Measurements from ENCODE around the gene AANAT. TPM values are rescaled to one million over a fixed set of nuclear protein-coding genes. Genes with fewer than 3 reads are reported as not detected.

The AANAT gene
- polyA plus RNA-seq (2014; cell fraction: cytosol; rRNA removed), result not detected in 2 replicates
- not detected in 2 replicates for polyA plus RNA-seq (2014; cell fraction: nucleus; rRNA removed)

GRCh38 chr17:76467366-76467765 is at the start of gene AANAT:
Gene AANAT (plus strand): TSS chr17:76467603. CDS start chr17:76468747, 1,144 bp downstream.
- DNase-seq (ENCODE audit: low spot score), result no peak

- no peak for DNase-seq (ENCODE audit: low spot score)
Measured at GRCh38 chr17:76419576-76420260, 47.7 kb upstream of the AANAT start.

- no peak for DNase-seq (ENCODE audit: low spot score)
Measured at GRCh38 chr17:76420356-76421043, 46.9 kb upstream of the AANAT start.

GRCh38 chr17:76421044-76421407 is 46.4 kb upstream of the AANAT start:
- no peak for DNase-seq (ENCODE audit: low spot score)

DNA sequence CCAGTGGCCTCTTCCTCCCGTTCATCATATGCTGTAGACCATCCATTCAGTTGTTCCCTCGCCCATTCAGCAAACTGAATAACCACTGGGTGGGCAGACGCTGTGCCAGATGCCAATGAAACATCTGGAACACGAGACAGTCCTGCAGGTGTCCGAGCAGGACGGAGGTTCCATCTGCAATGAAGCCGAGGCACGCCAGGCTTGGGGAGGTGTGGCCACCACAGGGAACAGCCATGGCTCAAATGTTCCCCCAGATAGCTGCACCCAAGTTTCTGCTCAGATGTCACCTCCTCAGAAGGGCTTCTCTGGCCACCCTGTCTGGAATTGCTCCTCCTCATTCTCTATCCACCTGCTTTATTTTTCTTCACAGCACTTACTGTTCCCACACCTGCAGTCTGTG is 45.0 kb upstream of the AANAT start:
- DNase-seq (ENCODE audit: low spot score), result no peak

DNA sequence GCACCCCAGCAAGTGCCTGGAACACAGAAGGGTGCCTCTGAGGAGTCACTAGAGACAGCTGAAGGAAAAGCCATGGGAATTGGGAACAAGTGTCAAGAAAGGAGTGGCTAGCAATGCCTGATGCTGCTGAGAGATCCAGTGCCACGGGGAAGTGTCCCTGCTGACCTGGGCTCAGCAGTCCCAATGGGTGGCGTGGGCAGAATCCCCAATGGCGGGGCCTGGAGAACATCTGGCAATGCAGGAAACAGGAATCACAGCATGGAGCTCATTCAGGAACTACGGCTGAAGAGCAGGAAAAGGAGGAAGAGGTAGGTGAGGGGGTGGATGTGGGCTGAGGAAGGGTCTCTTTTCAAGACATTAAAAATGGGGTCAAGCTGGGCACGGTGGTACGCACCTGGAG is 44.5 kb upstream of the AANAT start:
- no peak for DNase-seq (ENCODE audit: low spot score)

DNA sequence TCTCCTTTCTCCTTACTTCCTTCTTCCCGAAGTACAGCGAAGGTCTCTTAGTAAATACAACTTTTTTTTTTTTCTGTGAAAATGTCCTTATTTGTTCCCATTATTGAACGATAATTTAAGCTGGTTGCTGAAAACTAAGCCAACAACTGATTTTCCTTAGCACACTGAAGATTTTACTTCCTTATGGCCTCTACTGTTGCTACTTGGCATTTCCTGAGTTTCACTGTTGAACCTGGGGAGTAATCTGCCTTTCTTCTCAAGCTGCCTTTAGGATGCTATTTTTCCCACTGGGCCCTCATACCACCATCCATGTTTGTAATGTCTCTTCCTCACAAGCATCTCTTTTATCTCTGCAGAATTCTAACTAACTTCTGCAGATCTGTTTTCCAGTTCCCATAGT is 40.5 kb upstream of the AANAT start:
- no peak for DNase-seq (ENCODE audit: low spot score)

DNA sequence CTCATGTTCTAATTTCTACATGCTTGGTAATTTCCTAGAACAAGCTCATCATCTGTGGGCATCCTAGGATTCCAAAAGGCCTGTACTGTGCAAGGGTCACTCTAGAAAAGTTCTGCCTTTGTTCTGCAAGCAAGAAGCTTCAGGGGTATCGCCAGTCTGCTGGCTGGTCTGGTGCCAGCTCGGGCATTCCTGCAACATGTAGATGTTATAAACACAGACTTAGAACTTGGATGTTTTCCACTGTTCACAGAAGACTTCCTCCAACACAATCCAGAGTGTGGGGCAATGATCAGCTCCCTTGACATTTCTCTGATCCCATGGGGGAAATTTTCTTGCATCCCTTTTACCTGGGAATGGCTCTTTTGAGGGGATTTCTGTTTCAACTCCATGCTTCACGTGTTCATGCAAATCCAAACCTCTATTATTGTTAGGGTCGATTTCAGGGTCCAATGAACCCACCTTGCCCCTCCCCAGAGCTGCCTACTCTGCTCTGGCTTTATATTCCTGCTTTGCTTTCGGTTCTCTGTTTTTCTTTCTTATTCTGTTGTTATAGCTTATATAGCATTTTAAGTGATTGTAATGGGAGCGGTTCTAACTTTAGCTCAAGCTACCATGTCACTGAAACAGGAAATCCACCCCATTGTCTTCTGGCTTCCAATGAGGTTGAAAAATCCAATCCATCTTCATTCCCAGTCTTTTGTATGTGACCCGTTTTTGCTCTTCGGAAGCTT is 39.7 kb upstream of the AANAT start:
- DNase-seq (ENCODE audit: low spot score), result no peak

DNA sequence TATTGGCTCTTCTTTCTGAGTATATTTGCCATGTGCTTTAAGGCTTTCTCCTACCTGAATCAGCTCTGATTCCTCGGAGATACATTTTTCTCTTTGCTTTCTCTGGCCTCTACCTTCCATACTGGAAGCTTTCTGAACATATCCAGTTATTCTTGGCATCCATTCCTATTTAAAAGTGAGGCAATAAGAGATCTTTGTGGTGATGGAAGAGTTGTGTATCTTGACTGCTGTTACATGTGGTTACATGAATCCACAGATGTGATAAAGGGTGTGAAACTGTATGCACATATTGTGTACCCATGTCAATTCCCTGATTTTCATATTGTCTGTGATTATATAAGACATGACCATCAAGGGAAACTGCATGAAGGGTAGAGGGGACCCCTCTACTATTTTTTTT is 38.9 kb upstream of the AANAT start:
- no peak for DNase-seq (ENCODE audit: low spot score)

- DNase-seq (ENCODE audit: low spot score), result no peak
Measured at GRCh38 chr17:76431509-76431908, 35.9 kb upstream of the AANAT start.

DNA sequence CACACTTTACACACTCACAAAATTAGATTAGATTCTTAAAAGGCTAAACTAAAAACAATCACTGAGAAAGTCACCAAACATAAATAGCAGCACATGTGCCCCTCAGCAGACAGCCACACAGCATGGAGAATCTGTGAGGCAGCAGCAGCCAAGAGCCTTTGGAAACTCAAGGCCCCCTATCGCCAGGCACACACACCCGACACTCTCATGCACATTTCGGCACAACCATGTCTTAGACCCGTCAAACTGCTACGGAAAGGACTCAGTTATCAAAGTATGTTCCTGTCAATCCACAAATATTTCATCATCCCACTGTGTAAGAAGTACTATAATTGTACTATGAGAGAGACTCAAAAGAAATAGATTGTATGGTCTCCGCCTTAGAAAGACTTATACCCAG is 35.4 kb upstream of the AANAT start:
- no peak for DNase-seq (ENCODE audit: low spot score)

- DNase-seq (ENCODE audit: low spot score), result no peak
Measured at GRCh38 chr17:76432712-76433336, 34.6 kb upstream of the AANAT start.

DNA sequence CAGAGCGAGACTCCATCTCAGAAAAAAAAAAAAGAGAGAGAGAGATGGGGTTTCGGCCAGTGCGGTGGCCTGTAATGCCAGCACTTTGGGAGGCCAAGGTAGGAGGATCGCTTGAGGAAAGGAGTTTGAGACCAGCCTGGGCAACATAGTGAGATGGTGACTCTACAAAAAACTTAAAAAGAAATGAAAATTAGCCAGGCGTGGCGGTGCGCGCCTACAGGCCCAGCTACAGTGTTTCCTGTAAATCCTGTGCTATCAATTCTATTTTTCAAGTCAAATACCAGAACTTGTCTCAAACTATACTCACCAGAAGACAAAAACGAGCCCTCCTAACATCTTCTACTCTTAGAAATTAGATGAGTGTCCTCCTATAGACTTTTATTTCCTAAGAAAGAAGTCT is 33.7 kb upstream of the AANAT start:
- no peak for DNase-seq (ENCODE audit: low spot score)

- no peak for DNase-seq (ENCODE audit: low spot score)
Measured at GRCh38 chr17:76434870-76435269, 32.5 kb upstream of the AANAT start.

DNA sequence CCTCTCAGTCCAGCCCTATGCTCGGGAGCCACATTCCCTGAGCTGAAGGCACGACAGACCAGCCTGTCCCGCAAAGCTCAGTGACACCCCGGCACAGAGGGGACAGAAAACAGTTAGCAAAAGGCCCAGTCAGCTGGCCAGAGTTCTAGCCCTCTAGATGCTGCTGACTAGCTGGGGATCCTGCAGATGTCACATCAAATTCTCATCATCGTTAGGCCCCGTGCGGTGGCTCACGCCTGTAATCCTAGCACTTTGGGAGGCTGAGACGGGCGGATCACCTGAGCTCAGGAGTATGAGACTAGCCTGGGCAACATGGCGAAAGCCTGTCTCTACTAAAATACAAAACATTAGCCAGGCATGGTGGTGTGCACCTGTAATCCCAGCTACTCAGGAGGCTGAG is 31.7 kb upstream of the AANAT start:
- no peak for DNase-seq (ENCODE audit: low spot score)

DNA sequence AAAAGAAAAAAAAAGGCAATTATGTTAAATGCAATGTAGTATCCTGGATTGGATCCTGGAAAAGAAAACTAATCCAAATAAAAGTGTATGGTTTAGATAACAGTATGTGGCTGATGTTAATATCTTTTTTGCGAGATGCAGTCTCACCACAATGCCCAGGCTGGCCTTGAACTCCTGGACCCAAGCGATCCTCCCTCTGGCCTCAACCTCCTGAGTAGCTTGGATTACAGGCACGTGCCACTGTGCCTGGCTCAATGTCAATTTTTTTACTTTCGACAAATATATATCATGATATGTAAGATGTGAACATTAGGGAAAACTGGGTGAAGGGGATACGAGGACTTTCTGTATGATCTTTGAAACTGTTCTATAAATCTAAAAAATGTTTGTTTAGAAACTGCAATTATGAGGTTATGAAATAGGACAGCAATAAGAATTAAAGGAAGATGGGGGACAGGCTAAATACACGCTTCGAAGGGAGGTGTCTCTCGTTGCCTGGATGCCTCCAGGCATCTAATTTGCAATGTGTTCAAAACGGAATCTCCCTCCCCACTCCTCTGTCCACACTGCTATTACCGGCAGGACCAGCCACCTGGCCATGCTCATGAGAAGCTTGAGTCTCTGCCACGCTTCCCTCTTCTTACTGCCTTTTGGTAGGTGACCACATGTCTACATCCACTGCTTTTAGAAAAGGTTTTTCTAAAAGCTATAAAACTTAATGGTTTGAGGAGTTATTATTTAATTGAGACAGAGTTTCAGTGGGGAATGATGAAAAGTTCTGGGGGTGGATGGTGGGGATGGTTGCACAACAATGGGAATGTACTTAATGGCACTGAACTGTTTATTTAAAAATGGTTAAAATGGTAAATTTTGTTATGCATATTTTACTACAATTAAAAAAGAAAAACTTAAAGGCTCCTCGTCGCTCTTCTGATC is 29.7 kb upstream of the AANAT start:
- no peak for DNase-seq (ENCODE audit: low spot score)

DNA sequence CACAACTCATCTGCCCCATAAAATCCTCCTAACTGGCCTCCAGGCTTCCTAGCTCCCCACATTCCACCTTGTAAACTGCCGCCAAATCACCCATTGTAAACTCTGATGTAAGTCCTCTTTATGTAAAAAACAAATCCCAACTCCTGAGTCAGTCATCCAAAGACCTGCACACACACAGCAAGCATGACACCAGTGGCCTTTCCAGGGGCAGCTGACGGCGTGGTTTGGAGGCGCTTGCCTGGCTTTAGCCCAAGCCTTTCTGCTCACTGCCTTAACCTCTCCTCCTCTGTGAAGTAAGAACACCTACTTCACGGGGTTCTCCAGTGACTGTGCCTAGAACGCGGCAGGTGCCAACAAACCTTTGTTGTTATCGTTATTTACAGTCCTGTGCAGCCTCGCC is 28.5 kb upstream of the AANAT start:
- no peak for DNase-seq (ENCODE audit: low spot score)

DNA sequence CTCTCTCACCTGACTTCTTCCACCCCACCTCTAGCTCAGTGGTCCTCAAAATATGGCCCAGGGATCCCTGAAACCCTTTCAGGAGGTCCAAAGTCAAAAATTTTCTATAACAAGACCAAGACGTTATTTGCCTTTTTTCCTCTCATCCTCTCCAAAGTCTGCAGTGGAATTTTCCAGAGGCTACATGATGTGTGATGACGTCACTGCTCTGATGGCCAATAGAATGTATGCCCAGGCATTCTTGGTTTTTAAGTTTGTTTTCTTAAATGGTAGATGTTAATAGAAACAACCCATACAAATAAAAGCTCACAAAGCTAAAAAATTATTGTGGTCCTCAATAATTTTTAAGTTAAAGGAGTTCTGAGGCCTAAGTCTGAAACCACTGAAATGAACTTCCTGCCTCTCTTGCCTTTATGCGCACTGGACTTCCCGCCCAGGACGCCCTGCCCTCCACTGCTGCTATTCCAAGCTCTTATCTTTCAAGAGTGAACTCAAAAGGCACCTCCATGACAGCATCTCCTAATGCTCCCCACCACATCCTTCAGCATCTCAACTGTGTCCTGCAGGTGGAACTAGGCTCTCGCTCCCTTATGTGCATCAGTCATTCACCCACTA is 28.0 kb upstream of the AANAT start:
- DNase-seq (ENCODE audit: low spot score), result no peak

- no peak for DNase-seq (ENCODE audit: low spot score)
Measured at GRCh38 chr17:76440751-76441362, 26.5 kb upstream of the AANAT start.

DNA sequence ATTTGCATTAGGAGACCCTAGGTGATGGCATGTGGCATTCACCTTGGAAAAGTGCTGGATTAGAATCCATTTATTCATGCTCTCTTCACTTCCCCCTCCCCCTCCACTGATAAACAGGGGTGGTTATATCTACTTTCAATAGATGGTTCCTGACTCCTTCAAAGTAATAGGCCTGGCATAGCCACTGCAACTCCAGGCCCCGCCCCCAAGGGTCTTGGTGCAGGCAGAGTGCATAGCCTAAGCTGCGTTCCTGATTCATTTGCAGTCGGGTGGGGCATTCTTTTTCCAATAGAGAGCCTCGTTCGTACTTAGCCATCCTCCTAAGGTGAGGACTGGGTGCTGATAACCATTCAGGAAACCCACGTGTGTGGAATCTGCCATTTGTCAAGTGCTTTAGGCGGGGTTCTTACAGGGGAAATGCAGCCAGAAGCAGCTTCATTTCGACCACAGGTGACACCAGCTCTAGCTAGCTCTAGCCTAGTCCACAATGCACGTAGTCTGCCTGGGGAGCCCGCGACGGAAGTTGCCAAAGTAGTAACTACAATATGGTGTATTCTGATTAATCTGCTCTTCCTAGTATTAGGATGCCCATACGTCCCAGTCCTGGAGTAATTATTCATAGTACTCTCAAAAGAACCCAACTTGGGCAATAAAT is 25.6 kb upstream of the AANAT start:
- no peak for DNase-seq (ENCODE audit: low spot score)
